Fibroblast of villous mesenchyme (primary cell): ENCODE results near the gene SGK1. TPM values are rescaled to one million over a fixed set of nuclear protein-coding genes. Genes with fewer than 3 reads are reported as not detected.

ENCODE experiments used
- DNase-seq: peaks from one replicate; pipeline ENCODE4 v3.0.0-alpha.2; 2010; ENCODE audit warnings: low read depth
- H3K4me3 ChIP-seq: 2 replicates; pipeline ENCODE4 v1.5.1; 2011; ENCODE audit warnings: low read depth, mild to moderate bottlenecking, low read length
- total RNA-seq: library from RNA; depleted of rRNA; stranded (reverse); fragments of >200 nt; gene quantifications from 2 replicates; pipeline ENCODE4 v1.2.3, GENCODE V29; 2012
- TF ChIP-seq, protein P1 (sequence below): IDR thresholded peaks from 2 replicates; pipeline ENCODE4 v1.5.1; 2012; ENCODE audit warnings: low read depth, mild to moderate bottlenecking, low read length; ENCODE audit not compliant: insufficient read depth

The SGK1 gene
- total RNA-seq, 1 donor, result 244 TPM

DNA sequence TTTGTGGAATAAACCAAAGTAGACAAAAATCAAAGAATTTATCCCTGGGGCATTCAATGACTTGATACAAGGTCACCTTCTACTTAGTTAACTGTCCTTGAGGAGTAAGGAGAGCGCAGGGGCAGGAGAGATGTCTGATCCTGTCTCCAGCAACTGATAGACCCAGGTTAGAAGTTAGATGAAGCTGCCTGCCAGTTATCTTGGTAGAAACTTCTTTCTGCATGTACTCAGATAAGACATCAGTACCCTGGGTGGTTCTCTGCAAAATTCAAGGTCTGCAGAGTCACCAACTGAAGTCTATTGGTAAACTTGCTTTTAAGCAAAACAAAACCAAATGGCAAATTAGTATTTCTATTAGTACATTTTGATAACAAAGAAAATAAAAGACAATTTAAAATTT, 2.7 kb downstream of the SGK1 start:
- DNase-seq, result no peak
- H3K4me3 ChIP-seq, result no peak overlapping the region
- TF ChIP-seq, protein P1, sequence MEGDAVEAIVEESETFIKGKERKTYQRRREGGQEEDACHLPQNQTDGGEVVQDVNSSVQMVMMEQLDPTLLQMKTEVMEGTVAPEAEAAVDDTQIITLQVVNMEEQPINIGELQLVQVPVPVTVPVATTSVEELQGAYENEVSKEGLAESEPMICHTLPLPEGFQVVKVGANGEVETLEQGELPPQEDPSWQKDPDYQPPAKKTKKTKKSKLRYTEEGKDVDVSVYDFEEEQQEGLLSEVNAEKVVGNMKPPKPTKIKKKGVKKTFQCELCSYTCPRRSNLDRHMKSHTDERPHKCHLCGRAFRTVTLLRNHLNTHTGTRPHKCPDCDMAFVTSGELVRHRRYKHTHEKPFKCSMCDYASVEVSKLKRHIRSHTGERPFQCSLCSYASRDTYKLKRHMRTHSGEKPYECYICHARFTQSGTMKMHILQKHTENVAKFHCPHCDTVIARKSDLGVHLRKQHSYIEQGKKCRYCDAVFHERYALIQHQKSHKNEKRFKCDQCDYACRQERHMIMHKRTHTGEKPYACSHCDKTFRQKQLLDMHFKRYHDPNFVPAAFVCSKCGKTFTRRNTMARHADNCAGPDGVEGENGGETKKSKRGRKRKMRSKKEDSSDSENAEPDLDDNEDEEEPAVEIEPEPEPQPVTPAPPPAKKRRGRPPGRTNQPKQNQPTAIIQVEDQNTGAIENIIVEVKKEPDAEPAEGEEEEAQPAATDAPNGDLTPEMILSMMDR, result no peak

DNA sequence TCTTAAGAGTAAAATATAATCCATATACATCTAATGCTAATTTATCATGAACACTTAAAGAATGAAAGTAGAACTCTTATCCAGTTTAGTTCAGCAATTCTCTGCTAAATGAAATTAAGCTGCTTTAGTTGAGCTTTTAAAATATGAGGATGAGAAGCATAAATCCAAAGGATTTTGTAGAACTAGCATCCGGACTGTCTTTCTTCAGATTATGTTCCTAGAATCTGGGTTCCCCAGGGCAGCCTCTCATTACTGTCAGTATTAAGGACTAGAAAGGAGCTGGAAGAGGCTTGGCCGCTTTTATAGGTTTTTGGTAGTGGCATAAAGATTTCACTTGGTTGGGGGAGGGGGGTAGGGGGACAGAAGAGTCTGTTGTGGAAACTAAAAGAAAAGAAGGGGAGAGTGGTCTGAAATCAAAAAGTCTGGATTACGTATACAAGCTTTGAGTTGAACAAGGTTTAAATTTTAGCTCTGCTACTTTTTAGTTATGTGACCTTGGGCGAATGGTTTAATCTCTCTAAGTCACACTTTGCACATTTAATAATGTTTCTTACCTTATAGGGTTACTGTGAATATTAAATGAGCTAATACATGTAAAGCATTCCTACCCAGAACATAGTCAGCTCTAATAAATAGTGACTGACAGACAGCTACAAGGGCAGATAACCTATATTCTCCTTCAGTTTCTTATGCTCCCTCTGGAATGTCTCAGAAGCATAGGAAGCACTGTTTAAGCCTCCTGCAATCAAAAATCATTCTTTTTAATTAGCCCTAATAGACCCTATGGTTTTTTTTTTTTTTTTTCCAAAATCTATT, 3.7 kb downstream of the SGK1 start:
- no peak for DNase-seq
- TF ChIP-seq, protein P1, result no peak
- no peak overlapping the region for H3K4me3 ChIP-seq

DNA sequence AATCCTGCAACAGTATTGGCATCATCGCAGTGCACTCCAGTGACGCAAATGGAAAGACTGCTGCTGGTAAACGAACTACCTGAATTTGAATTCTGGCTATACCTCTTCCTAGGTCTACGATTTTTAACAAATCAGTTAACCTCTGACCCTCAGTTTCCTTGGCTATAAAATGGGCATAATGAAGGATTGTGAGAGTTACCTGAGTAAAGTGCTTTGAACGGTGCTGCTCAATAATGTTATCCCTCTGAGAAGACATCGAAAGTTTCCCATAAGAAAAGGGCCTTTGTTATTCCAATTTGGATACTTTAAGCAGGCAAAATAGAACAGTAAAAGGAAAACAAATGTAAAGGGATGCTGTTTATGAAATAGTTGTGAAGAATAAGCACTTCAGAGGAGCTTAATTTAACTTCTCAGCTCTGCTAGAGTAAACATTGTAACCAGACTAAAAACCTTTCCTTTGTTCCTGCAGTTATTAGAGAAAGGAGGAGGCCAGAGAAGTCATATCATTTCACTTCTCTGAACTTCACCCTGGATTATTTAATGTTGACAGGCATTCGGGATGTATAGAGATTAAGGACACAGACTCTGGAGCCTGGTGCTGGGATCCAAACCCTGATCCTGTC, 5.8 kb downstream of the SGK1 start:
- DNase-seq, result no peak
- TF ChIP-seq, protein P1, result no peak

DNA sequence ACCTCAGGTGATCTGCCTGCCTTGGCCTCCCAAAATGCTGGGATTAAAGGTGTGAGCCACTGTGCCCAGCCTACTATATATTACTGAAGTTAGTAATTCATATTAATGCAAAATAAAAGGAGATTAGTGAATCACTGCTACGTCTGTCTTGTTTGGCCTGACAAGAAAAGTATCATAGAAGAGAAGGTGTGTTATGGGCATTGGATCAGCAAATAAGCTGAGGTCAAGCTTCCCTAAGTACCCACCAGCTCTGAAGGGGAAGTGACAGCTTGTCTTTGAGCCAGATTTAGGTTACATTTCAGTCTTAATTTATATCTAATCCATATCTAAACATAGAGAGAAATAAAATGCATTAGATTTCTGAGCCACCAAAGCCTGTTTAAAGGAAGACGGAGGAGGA, 7.1 kb downstream of the SGK1 start:
- no peak for DNase-seq
- TF ChIP-seq, protein P1, result no peak
- H3K4me3 ChIP-seq, result no peak overlapping the region

More for the DNA sequence above, 5.8 kb downstream of the SGK1 start:
- H3K4me3 ChIP-seq, result no peak overlapping the region

DNA sequence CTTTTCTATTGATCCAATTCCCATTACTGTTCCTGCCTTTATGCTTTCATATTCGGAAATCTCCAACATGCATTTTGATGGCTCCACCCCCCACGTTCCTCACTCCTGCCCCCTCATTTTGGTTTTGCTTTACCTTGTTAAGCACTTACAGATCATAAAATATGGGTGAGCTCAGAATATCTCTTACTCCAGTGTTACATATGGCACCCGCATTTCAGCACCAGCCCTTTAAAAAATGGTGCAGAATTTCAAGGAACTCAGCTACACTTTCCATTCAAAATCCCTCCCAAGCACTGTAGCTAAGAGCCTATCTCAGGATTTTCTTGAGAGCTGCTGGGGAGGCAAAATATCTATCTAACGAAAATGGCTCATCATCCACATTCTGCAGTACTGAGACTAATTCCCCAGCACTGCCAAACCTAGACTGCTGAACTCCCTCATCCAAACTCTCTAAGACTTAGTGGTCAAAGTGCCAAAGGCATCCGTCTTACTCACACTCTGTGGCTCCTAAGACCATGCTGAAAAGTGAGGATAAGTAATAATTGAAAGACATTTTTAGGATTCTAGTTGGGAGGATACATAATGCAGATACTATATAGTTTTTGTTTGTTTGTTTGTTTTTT, 7.8 kb downstream of the SGK1 start:
- TF ChIP-seq, protein P1, result no peak
- DNase-seq, result no peak
- H3K4me3 ChIP-seq, result no peak overlapping the region

DNA sequence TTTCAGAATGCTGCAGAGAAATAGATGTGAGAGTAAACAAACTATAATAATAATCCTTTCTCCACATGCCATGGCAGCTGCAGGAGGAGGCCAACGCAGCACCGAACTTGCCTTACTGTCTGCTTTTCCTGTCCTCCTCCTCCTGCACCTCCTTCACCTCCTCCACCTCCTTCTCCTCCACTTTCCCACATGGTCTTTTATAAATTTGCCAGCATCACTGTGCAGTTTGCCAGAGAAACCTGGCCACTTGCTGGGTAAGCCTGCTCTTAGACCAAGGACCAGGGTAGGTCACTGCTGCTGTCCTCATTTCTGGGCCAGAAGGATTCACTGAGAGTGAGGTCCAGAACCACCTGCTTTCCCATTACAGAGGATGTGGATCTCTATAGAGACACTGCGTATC, 8.7 kb downstream of the SGK1 start:
- no peak overlapping the region for H3K4me3 ChIP-seq
- TF ChIP-seq, protein P1, result no peak
- DNase-seq, result no peak
